Mesodermal cell (in vitro differentiated cells): ENCODE data around the gene ECE2.
"Not testable (repeated sequence)": the region's sequence is repeated elsewhere in the genome, so short reads cannot be mapped to it uniquely, and the experiment has no call there.

Experiments used
- H3K27ac ChIP-seq: 2 replicates; pipeline ENCODE4 v1.7.0; 2013; ENCODE audit warnings: mild to moderate bottlenecking, low read depth, low read length, moderate library complexity; ENCODE audit not compliant: severe bottlenecking
- H3K36me3 ChIP-seq: 2 replicates; pipeline ENCODE4 v1.7.1; 2013; ENCODE audit warnings: mild to moderate bottlenecking, low read length, moderate library complexity; ENCODE audit not compliant: control insufficient read depth, insufficient read depth
- H3K4me1 ChIP-seq: one replicate; pipeline ENCODE4 v1.7.1; 2013; ENCODE audit warnings: mild to moderate bottlenecking, low read length; ENCODE audit not compliant: insufficient read depth, control insufficient read depth, poor library complexity, severe bottlenecking
- H3K4me3 ChIP-seq: 2 replicates; pipeline ENCODE4 v1.7.0; 2013; ENCODE audit warnings: low read length, control low read depth, mild to moderate bottlenecking; ENCODE audit not compliant: insufficient read depth, poor library complexity, severe bottlenecking; ENCODE audit errors: extremely low read depth
- H3K9me3 ChIP-seq: 2 replicates; pipeline ENCODE4 v1.7.1; 2013; ENCODE audit warnings: mild to moderate bottlenecking, low read length, moderate library complexity; ENCODE audit not compliant: control insufficient read depth
- WGBS, 2 experiments: methylation state at CpG; one replicate each; pipeline ENCODE4 v1.1.5; 2013; ENCODE audit warnings: missing lambda C conversion rate in 2 of 2; ENCODE audit not compliant: insufficient coverage in 2 of 2; 5-methylcytosine and 5-hydroxymethylcytosine counted together

Gene ECE2

DNA sequence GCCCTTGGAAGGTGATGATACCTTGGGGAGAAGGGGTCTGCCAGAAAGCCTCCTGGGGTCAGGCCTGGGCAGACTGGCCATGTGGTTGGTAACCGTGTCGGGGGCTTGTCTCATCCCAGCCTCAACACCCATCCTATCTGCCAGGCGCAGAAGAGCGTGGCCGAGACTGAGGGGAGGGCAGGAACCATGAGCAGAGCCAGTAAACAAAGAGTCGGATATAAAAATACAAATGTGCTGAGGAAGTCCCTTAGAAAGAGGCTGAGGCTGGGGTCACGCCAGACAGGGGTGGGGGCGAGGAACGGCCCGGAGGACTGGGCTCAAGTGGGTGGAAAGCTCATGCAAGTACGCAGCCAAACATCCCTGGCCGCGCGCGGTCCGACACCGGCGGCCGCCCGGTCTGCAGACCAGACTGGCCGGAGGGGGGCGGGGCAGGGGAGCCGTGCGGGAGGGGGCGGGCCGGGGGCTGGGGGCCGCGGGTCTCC lies 16.4 kb upstream of the ECE2 start:
- Histone ChIP-seq H3K27ac (no peak overlapping the region), H3K9me3 (no peaks in the 10 kb centered on the region), H3K36me3 (peaks cover 3% of the 10 kb centered on the region), H3K4me1 (peaks cover 8% of the 10 kb centered on the region), H3K4me3 (no peak overlapping the region)
- WGBS, 2 experiments, result 8 to 27% methylated on average over 5 to 13 of the region's 28 CpGs

DNA sequence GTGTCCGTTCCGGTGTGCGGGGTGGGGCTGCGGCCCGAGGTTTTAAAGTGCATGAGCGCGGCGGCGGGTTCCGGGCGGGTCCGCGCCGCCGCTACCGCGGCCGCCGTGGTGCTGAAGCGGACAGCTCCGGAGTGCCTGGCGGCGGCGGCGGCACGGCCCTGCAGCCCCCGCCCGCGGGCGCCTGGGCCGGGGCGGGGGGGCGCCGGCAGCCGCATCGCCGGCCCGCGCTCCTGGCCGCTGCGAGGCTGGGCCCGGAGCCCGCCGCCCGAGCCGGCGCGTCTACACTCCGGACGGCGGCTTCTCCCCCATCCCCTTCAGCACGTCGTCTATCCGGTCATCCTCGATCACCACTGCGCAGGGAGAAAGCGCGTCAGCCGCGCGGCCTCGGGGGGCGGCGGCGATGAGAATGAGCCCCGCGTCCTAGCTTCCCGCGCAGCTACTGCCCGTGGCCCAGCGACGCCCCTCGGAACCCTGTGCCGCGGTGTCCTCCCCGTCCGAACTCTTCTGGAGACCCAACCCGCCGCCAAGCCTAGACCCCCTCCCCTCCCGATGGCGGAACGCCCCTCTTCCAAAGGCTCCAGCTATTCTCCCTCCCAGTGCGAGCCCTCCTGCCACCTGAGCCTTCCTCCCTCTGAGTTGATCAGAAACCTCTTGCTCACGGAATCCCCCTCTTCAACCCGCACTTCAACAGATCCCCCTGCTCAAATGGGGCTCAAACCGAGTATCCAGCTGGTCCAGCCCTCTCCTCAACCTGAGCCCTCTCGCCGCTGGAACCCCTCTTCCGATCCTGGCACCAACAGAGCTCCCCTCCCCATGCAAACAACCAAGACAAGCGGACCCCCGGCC lies 15.7 kb upstream of the ECE2 start:
- peaks cover 3% of the 10 kb centered on the region for H3K36me3 ChIP-seq
- H3K4me1 ChIP-seq, result peaks cover 8% of the 10 kb centered on the region
- peak overlapping the region; percentile 44 for H3K4me3 ChIP-seq
- no peaks in the 10 kb centered on the region for H3K9me3 ChIP-seq
- WGBS, 2 experiments, result 0% methylated on average over 52 to 77 of the region's 91 CpGs
- H3K27ac ChIP-seq, result no peak overlapping the region

DNA sequence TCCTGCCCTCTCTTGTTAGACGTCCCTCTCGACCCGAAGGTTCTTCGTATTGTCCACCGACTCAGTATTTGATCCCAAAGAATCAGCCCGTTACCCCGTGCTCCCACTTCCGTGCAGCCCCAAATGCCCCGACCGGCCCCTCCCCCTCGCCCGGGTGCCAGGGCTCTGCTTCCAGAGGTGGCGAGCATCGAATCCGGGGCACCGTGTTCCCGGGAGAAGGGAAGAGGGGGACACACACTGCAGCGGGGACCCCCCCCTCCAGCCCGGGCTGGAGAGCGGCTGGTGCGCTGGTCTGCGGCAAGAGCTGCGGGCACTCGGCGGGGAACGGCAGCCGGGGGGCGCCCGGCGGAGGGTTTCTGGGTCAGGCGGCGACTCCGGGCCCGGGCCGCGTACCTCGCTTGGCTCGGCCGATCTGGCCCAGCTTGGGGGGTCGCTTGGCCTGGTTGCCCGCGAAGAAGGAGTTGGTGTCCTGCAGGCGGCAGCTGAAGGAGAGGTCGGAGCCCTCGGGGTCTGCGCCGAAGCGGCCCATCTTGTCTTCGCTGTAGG lies 15.0 kb upstream of the ECE2 start:
- peaks cover 8% of the 10 kb centered on the region for H3K4me1 ChIP-seq
- 0 to 2% methylated on average over 40 to 44 of the region's 49 CpGs for WGBS, 2 experiments
- H3K4me3 ChIP-seq, result peak overlapping the region; percentile 44
- H3K27ac ChIP-seq, result no peak overlapping the region
- no peaks in the 10 kb centered on the region for H3K9me3 ChIP-seq
- H3K36me3 ChIP-seq, result peaks cover 3% of the 10 kb centered on the region

- Histone ChIP-seq H3K4me3 (peak within 1 kb of the TSS; percentile 44), H3K36me3 (peaks cover 3% of the 10 kb centered on the region), H3K9me3 (no peaks in the 10 kb centered on the region), H3K4me1 (peaks cover 8% of the 10 kb centered on the region), H3K27ac (no peak within 1 kb of the TSS)
- WGBS, 2 experiments, result 0% methylated on average over 19 to 32 of the region's 67 CpGs
These were observed 14.5 kb upstream of the ECE2 start, which contains the start of gene CAMK2N2 for GRCh38 chr3:184261270-184261853. Gene CAMK2N2 (minus strand): TSS chr3:184261553. CDS start chr3:184261285, 268 bp downstream.

GRCh38 chr3:184261854-184262763 lies 13.7 kb upstream of the ECE2 start:
- WGBS, 2 experiments, result 2 to 3% methylated on average over 42 to 49 of the region's 66 CpGs
- peaks cover 8% of the 10 kb centered on the region for H3K4me1 ChIP-seq
- no peak overlapping the region for H3K27ac ChIP-seq
- no peaks in the 10 kb centered on the region for H3K9me3 ChIP-seq
- peak overlapping the region; percentile 44 for H3K4me3 ChIP-seq
- H3K36me3 ChIP-seq, result peaks cover 3% of the 10 kb centered on the region

GRCh38 chr3:184262764-184263179 lies 13.1 kb upstream of the ECE2 start:
- 13 to 73% methylated on average over 3 to 9 of the region's 15 CpGs for WGBS, 2 experiments
- Histone ChIP-seq H3K27ac (no peak overlapping the region), H3K4me3 (no peak overlapping the region), H3K4me1 (peaks cover 8% of the 10 kb centered on the region), H3K36me3 (peaks cover 3% of the 10 kb centered on the region), H3K9me3 (no peaks in the 10 kb centered on the region)

DNA sequence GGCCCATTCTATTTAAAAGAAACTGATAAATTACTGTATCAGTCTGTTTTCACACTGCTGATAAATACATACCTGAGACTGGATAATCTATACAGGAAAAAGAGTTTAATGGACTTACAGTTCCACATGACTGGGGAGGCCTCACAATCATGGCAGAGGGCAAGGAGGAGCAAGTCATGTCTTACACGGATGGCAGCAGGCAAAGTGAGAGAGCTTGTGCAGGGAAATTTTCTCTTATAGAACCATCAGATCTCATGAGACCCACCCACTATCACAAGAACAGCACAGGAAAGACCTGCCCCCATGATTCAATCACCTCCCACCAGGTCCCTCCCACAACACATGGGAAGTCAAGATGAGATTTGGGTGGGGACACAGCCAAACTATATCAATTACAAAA lies 8.6 kb upstream of the ECE2 start:
- not testable (repeated sequence) for H3K9me3 ChIP-seq, H3K4me3 ChIP-seq, H3K36me3 ChIP-seq, H3K4me1 ChIP-seq, H3K27ac ChIP-seq
- WGBS, 2 experiments, result 100% methylated on average over 1 of the region's 1 CpG; no CpG with 5 or more reads in 1 of the 2 experiments

GRCh38 chr3:184272269-184272668 lies 3.6 kb upstream of the ECE2 start:
- no peak overlapping the region for H3K4me3 ChIP-seq
- no peaks in the 10 kb centered on the region for H3K4me1 ChIP-seq
- no peaks in the 10 kb centered on the region for H3K36me3 ChIP-seq
- H3K27ac ChIP-seq, result no peak overlapping the region
- no peaks in the 10 kb centered on the region for H3K9me3 ChIP-seq
- 100% methylated on average over 1 of the region's 1 CpG; no CpG with 5 or more reads in 1 of the 2 experiments for WGBS, 2 experiments

GRCh38 chr3:184275381-184275701 lies 481 bp upstream of the ECE2 start:
- Histone ChIP-seq H3K27ac (no peak overlapping the region), H3K4me1 (no peaks in the 10 kb centered on the region), H3K4me3 (no peak overlapping the region), H3K36me3 (no peaks in the 10 kb centered on the region), H3K9me3 (no peaks in the 10 kb centered on the region)
- WGBS, 2 experiments, result 81 to 86% methylated on average over 7 to 12 of the region's 12 CpGs

- H3K9me3 ChIP-seq, result no peaks in the 10 kb centered on the region
- 80 to 98% methylated on average over 6 of the region's 6 CpGs for WGBS, 2 experiments
- H3K27ac ChIP-seq, result no peak overlapping the region
- no peak overlapping the region for H3K4me3 ChIP-seq
- no peaks in the 10 kb centered on the region for H3K36me3 ChIP-seq
- H3K4me1 ChIP-seq, result no peaks in the 10 kb centered on the region
These were observed 1.5 kb downstream of the ECE2 start for GRCh38 chr3:184277366-184277765.
